ELF-1 (cell line): ENCODE results near the gene SLK.
A peak's percentile ranks its signal among the peaks of the same experiment; 100 is the strongest.

ENCODE experiments used
- DNase-seq: peaks from one replicate; pipeline ENCODE4 v3.0.0-alpha.2; 2016; ENCODE audit warnings: low read depth, low spot score

The SLK gene

GRCh38 chr10:104049504-104050250, 82.7 kb downstream of the SLK start:
- no peak for DNase-seq

GRCh38 chr10:104052431-104052830, 85.5 kb downstream of the SLK start:
- DNase-seq: no peak

- no peak for DNase-seq
Observed at GRCh38 chr10:104053201-104053600, 86.3 kb downstream of the SLK start.

GRCh38 chr10:104054430-104054829, 87.5 kb downstream of the SLK start:
- DNase-seq: peak; percentile 17

- no peak for DNase-seq
Observed at GRCh38 chr10:104056619-104057273, 89.8 kb downstream of the SLK start.

GRCh38 chr10:104057717-104058116, 90.8 kb downstream of the SLK start:
- DNase-seq: peak; percentile 46

- DNase-seq: peak; percentile 36
Observed at GRCh38 chr10:104059364-104059763, 92.4 kb downstream of the SLK start.

- no peak for DNase-seq
Observed at GRCh38 chr10:104061196-104061595, 94.3 kb downstream of the SLK start.

GRCh38 chr10:104065748-104066147, 98.8 kb downstream of the SLK start:
- DNase-seq: no peak

- no peak for DNase-seq
Observed at GRCh38 chr10:104066945-104067344, 100.0 kb downstream of the SLK start.

GRCh38 chr10:104067525-104067924, 100.6 kb downstream of the SLK start:
- DNase-seq: peak; percentile 75

GRCh38 chr10:104069613-104070012, 102.7 kb downstream of the SLK start:
- no peak for DNase-seq

GRCh38 chr10:104072786-104073185, 105.8 kb downstream of the SLK start:
- DNase-seq: no peak

GRCh38 chr10:104074505-104074904, 107.6 kb downstream of the SLK start:
- no peak for DNase-seq

GRCh38 chr10:104076743-104077160, 109.8 kb downstream of the SLK start:
- DNase-seq: peak; percentile 85

- peak; percentile 59 for DNase-seq
Observed at GRCh38 chr10:104077247-104077646, 110.3 kb downstream of the SLK start.

GRCh38 chr10:104077663-104078151, 110.8 kb downstream of the SLK start:
- DNase-seq: no peak
